Neural crest cell (in vitro differentiated cells): ENCODE measurements around the gene MRPL10. TPM values are rescaled to one million over a fixed set of nuclear protein-coding genes. Genes with fewer than 3 reads are reported as not detected.

Source experiments
- DNase-seq: peaks from one replicate; pipeline ENCODE4 v3.0.0; 2021; ENCODE audit warnings: low read depth, mixed read lengths, low spot score
- H3K27ac Mint-ChIP-seq: one replicate; pipeline ENCODE4 v1.8.0; 2021; ENCODE audit warnings: mild to moderate bottlenecking, mixed read lengths; ENCODE audit not compliant: unreplicated experiment
- H3K27me3 Mint-ChIP-seq: 2 replicates; pipeline ENCODE4 v1.8.0; 2021; ENCODE audit warnings: low read depth, mild to moderate bottlenecking, mixed read lengths
- H3K36me3 Mint-ChIP-seq: 2 replicates; pipeline ENCODE4 v1.8.0; 2021; ENCODE audit warnings: low read depth, mild to moderate bottlenecking, mixed read lengths
- H3K4me1 Mint-ChIP-seq: 2 replicates; pipeline ENCODE4 v1.8.0; 2021; ENCODE audit warnings: mixed read lengths
- H3K4me3 Mint-ChIP-seq: one replicate; pipeline ENCODE4 v1.8.0; 2021; ENCODE audit warnings: mild to moderate bottlenecking, mixed read lengths
- H3K9me3 Mint-ChIP-seq: 2 replicates; pipeline ENCODE4 v1.8.0; 2021; ENCODE audit warnings: mixed read lengths
- CTCF ChIP-seq: fragments of 200-600 bp; sonication (generic); conservative IDR thresholded peaks from 2 replicates; pipeline ENCODE4 v1.5.0; 2021; ENCODE audit warnings: antibody characterized with exemption, mild to moderate bottlenecking
- total RNA-seq: library from RNA; stranded (reverse); gene quantifications from 2 replicates; pipeline ENCODE4 v1.2.1, GENCODE V29; 2021

MRPL10 gene
- total RNA-seq, 1 donor from 2014 or later: 50.0 TPM

- Mint-ChIP-seq H3K27ac (no peak overlapping the region), H3K4me1 (peaks cover 5% of the 10 kb centered on the region), H3K36me3 (no peaks in the 10 kb centered on the region), H3K9me3 (no peaks in the 10 kb centered on the region), H3K4me3 (no peak overlapping the region), H3K27me3 (peaks cover 75% of the 10 kb centered on the region)
- no peak for DNase-seq
- no peak for TF ChIP-seq CTCF
Observed at GRCh38 chr17:47866941-47867340, 35.6 kb upstream of the MRPL10 start.

GRCh38 chr17:47864791-47865216 lies 33.5 kb upstream of the MRPL10 start:
- Mint-ChIP-seq H3K4me1 (peaks cover under 1% of the 10 kb centered on the region), H3K27ac (no peak overlapping the region), H3K9me3 (no peaks in the 10 kb centered on the region), H3K27me3 (peaks cover 63% of the 10 kb centered on the region), H3K36me3 (no peaks in the 10 kb centered on the region), H3K4me3 (no peak overlapping the region)
- no peak for TF ChIP-seq CTCF
- DNase-seq: no peak

- no peak overlapping the region for H3K27ac Mint-ChIP-seq
- H3K4me1 Mint-ChIP-seq: no peaks in the 10 kb centered on the region
- no peak overlapping the region for H3K4me3 Mint-ChIP-seq
- no peak for TF ChIP-seq CTCF
- H3K9me3 Mint-ChIP-seq: no peaks in the 10 kb centered on the region
- H3K27me3 Mint-ChIP-seq: peaks cover 61% of the 10 kb centered on the region
- DNase-seq: no peak
- H3K36me3 Mint-ChIP-seq: no peaks in the 10 kb centered on the region
Observed at GRCh38 chr17:47862621-47863440, 31.5 kb upstream of the MRPL10 start.

GRCh38 chr17:47860386-47860785 lies 29.0 kb upstream of the MRPL10 start:
- Mint-ChIP-seq H3K27me3 (peaks cover 63% of the 10 kb centered on the region), H3K9me3 (no peaks in the 10 kb centered on the region), H3K27ac (no peak overlapping the region), H3K4me1 (no peaks in the 10 kb centered on the region), H3K36me3 (no peaks in the 10 kb centered on the region), H3K4me3 (no peak overlapping the region)
- no peak for DNase-seq
- TF ChIP-seq CTCF: no peak

GRCh38 chr17:47857551-47858455 lies 26.5 kb upstream of the MRPL10 start:
- Mint-ChIP-seq H3K4me1 (no peaks in the 10 kb centered on the region), H3K36me3 (no peaks in the 10 kb centered on the region), H3K9me3 (no peaks in the 10 kb centered on the region), H3K27me3 (peaks cover 75% of the 10 kb centered on the region), H3K4me3 (no peak overlapping the region), H3K27ac (no peak overlapping the region)
- no peak for TF ChIP-seq CTCF
- no peak for DNase-seq
